GOT3 (cell line): ENCODE results near the gene XRCC1.
"Not testable (repeated sequence)": the region's sequence is repeated elsewhere in the genome, so short reads cannot be mapped to it uniquely, and the experiment has no call there.

Experiments
- DNase-seq: peaks from one replicate; lab custom pipeline; 2025; ENCODE audit warnings: mixed read lengths; lab: John Stamatoyannopoulos, UW

Gene XRCC1

DNA sequence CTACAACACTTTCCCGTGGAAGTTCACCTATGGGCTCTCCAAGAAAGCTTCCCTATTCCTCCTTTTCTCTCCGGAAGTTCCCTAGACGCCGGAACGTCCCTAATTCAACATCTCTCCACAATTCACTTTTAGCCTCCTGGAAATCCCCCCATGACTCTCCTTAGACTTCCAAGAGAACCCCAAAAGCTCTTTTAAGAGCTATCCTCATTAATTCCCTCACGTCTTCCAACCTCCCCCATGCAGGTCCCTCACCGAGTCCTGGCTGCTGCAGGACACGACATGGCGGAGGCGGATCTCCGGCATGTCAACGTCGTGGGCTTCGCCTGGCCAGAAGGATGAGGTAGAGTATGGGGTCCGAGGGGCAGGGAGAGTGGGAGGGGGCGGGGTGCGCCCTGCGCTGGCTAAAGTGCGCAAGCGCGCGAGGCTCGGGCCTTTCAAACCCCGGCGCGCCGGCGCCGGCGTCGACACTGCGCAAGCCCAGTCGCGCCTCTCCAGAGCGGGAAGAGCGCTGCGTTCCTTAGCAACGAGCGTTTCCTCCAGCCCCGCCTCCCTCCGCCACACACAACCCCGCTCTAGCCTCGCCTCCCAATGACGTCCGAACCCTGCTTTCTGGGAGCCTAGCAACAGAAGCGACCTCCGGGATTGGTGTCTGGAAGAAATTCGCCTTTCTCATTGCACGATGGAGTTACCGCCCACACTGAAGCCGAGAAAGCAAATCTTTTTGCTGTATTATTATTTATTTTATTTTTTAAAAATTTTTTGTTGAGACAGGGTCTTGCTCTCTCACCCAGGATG lies at the start of gene XRCC1, which contains the start of gene PINLYP:
TSS of gene XRCC1 (minus strand) at position 372 of the 795 bp plus-strand sequence. CDS start at position 303, 69 bp downstream.
TSS of gene PINLYP (plus strand) at position 646 of the 795 bp plus-strand sequence. CDS start 1,391 bp downstream, outside the sequence.
- DNase-seq: peak; percentile 84

GRCh38 chr19:43624933-43625332 lies 49.6 kb upstream of the XRCC1 start:
- no peak for DNase-seq

DNA sequence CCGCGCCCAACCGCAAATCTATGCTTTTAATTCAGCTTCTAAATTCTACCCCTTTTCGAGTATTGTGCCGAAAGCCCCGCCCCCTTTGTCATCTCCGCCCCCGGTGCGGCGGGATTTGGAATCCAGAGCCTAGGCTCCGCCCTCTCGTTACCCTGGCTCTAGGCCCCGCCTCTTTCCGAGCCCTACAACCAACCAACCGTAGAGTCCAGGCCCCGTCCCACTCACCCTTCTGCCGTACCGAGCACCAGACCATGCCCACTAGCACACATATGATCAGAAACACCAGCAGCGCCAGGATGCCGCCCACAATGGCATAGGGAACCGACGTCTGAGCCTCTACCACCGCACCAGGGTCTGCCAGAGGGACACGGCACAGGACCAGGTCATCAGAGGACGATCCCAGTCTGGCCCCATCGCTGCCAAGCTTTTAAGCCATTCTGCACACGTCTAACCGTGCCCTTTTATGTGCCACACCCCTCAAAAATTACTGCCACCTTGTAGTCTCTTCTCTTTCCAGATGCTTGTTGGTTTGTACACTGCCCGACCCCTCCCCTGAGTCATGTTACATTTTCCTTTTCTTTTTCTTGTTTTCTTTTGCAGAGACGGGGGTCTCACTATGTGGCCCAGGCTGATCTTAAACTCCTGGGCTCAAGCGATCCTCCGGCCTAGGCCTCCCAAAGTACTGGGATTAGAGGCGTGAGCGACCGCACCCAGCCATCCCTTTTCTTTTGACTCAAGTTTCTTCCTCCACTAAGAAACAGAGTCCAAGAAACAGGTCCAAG lies 48.8 kb upstream of the XRCC1 start:
- DNase-seq: no peak

DNA sequence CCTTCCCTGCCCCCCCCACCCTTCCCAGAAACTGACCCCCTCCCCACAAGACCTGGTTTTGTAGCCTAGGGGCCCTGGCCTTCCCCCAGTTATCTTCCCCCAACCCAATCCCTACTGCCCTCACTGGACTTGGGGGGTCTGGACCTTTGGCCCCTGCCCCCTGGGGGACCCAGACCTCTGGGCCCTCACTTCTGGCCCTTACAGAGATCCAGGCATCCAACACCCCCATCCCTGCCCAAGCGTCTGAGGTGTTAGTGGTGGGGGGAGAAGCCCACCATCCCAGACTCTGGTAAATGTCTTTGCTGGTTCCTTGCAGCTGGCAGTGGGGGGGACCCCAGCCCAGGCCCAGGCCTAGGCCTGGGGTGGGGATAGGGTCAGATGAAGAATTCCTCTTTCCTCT lies 47.6 kb upstream of the XRCC1 start:
- no peak for DNase-seq

DNA sequence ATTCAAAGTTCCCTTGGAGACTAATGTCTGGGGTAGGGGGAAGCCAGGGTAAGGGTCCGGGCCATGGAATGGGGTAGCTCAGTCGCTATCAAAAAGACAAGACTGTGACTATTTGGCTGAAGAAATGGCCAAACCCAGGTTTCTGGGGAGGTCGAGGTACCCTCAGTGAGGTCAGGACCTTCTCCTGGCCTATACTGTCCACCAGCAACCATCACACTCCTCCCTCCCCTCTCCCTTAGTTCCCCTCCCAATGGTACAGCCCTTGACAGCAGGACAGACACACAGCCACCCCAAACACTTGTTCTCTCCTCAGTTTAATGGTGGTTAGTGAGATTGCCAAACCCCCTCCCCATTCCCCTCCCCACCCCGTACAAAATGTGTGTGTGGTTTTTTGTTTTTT lies 46.7 kb upstream of the XRCC1 start:
- no peak for DNase-seq

DNA sequence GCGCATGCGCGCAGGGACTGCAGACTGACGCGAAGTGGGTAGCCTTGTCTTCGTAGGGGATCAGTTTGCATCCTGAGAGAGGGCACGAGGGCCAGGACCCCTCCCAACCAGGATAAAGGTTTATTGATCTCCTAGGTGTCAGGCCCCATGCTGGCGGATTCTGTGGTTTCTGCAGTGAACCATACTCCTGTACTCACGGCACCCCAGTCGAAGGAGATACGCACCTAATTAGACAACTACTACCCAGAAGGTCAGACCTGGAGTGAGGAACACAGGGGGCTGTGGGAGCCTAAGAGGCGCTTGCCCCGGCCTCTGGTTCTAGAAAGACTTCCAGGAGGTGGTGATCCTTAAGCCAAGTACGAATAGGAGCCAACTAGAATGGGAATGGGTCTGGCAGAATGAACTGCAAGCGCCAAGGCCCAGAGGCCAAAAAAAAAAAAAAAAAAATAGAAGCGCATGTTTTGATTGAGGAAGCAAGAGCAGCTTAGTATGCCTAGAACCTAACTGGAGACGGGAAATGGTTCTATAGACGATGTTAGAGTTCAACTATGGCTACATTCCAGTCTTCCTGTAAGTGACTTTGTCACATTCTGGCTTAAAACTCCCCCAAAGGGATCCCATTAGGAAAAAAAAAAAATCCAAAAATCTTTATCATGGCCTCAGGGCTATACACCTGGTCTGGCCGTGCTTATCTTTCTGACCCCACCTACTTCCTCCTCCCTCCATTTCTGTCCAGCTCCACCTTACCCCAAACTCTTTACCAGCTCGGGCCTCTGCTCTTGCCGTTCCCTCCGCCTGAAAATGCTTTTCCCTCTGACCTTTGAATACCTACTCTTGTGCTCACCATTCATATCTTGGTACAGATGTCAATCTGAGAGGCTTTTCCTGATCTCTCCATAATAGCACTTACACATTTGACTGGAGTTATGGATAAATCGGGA lies 45.0 kb upstream of the XRCC1 start:
- no peak for DNase-seq

GRCh38 chr19:43619262-43620060 lies 44.1 kb upstream of the XRCC1 start, which contains the start of gene ZNF428:
TSS of gene ZNF428 (minus strand) at chr19:43619629. CDS start at chr19:43614304, 5,325 bp downstream.
- peak; percentile 65 for DNase-seq

GRCh38 chr19:43618921-43619261 lies 43.6 kb upstream of the XRCC1 start:
- no peak for DNase-seq

DNA sequence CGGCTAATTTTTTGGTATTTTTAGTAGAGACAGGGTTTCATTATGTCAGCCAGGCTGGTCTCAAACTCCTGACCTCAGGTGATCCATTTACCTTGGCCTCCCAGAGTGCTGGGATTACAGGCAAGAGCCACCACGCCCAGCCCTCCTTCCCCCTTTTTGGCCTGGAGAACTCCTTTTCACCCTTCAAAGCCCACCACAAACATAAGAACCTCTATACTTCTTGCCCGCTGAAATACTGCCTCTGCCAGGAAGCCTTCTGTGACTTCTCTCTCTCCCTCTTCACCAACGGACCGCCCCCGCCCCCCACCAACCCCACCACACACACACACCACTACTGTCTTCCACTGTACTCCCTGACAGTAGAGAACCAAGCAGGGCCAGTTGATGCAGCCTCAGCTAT lies 41.6 kb upstream of the XRCC1 start:
- DNase-seq: no peak

DNA sequence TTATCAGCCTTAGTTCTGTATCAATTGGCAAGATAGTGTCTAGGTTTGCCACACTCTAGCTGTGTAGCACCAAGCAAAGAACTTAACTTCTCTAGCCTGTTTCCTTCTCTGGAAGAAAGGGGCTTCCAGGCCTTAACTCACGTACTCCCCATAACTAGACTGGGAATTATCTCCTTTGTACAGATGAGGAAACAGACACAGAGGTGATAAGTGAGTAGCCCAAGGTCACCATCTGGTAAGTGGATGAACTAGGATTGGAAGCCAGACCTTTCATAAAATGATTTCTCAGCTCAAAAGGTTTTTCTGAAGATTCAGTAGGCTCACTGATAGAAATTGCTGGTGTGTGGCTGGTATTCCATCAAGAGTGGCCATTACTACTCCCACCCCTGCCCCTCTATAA lies 41.0 kb upstream of the XRCC1 start:
- no peak for DNase-seq

DNA sequence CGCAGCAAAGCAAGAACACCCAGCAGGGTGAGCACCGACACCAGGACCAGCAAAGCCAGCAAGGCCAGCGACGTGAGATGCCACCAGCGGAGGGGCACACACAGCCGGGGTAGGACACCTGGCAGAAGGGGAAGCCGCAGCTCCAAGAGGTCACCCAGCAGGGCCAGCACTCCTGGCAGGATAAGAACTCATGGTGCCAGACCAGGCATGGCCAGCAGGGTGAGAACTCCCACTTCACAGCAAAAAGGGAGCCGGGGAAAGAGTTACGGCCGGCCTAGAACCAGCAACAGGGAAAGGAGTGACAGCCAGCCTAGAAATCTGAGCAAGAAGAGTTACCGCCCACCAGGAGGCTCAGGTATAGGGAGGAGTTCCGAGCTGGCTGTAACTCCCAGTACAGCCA lies 37.0 kb upstream of the XRCC1 start:
- no peak for DNase-seq

DNA sequence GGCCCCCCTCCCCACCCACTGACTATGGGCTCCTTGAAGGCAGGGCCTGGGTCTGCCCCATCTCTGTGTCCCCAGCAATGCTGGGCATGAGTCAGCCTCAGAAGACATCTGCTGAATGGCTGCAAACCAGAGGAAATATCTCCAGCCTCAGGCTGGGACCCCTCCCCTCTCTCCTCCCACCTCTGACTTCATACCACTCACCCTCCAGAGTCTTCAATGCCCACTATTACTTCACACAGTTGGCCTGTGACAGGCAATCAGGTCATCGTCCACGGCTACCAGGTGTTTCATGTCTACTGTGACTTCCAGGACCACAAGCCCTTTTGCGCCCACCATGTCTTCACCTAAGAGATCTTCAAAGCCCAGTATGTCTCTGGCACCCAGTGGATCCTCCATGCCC lies 36.5 kb upstream of the XRCC1 start, which contains the start of gene SRRM5:
TSS of gene SRRM5 (plus strand) at position 301 of the 400 bp plus-strand sequence. CDS start at position 335, 34 bp downstream.
- DNase-seq: no peak

- no peak for DNase-seq
Measured at GRCh38 chr19:43610493-43610892, 35.2 kb upstream of the XRCC1 start.

GRCh38 chr19:43609872-43610271 lies 34.5 kb upstream of the XRCC1 start:
- DNase-seq: no peak

- no peak for DNase-seq
Measured at GRCh38 chr19:43607238-43608205, 32.2 kb upstream of the XRCC1 start.

GRCh38 chr19:43606569-43607229 lies 31.4 kb upstream of the XRCC1 start:
- DNase-seq: no peak

- no peak for DNase-seq
Measured at GRCh38 chr19:43605875-43606568, 30.7 kb upstream of the XRCC1 start.

DNA sequence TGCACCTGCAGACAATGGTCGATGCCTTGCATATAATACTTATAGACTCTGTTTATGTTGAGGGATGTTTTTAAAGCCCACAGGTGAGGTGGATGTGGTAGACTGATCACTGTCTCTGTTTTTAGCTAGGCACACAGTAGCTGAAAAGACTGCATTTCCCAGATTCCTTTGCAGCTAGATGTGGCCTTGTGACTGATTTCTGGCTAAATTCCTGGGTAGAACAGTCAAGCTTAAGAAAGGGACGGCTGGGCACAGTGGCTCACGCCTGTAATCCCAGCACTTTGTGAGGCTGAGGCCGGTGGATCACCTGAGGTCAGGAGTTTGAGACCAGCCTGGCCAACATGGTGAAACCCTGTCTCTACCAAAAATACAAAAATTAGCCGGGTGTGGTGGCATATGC lies 25.0 kb upstream of the XRCC1 start:
- DNase-seq: not testable (repeated sequence)
